Stimulated activated CD8-positive, alpha-beta memory T cell treated with anti-CD3 and anti-CD28 coated beads, Interleukin-12 subunit alpha, Interleukin-12 subunit beta, amount 100 ng/mL, for 4 hours (primary cell): ENCODE results near the gene CNTLN.
"Not testable (repeated sequence)": the region's sequence is repeated elsewhere in the genome, so short reads cannot be mapped to it uniquely, and the experiment has no call there.

Experiments
- DNase-seq: peaks from one replicate; pipeline ENCODE4 v3.0.0-alpha.2; 2020; ENCODE audit warnings: low read depth

The CNTLN gene

DNA sequence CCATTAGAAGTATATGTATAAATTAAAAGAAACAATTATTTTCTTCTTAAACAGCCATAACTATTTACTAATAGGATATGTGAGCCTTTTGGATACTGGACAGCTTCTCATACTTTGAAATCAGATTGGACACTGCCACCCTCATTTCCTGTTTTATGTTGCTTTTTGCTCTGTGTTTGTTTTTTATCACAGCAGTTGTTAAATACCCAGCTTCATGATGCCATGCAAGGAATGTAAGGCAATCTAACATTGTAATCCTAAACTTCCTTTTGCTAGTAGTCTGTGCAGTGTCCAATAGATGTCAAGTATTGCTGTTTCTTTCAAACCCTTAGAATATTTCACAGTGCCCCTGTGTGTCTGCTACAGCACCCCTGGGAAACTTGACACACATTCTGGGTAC, 56.2 kb downstream of the CNTLN start:
- no peak for DNase-seq

DNA sequence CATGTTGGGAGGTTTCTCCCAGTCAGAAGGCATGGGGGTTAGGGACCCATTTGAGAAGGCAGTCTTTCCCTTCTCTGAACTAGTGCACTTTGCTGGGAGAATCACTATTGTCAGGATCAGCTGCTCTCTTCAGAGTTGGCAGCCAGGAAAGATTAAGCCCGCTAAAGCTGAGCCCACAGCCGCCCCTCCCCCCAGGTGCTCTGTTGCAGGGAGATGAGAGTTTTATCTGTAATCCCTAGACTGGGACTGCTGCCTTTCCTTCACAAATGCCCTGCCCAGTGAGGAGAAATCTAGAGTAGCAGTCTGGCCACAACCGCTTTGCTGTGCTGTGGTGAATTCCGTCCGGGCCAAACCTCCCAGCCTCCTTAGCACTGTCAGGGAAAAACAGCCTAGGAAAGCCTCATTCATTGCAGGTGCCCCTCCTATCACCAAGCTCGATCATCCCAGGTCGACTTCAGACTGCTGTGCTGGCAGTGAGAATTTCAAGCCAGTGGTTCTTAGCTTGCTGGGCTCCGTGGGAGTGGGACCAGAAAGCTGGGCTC, 69.8 kb downstream of the CNTLN start:
- DNase-seq = no peak

- no peak for DNase-seq
Measured at GRCh38 chr9:17216011-17216410, 81.2 kb downstream of the CNTLN start.

DNA sequence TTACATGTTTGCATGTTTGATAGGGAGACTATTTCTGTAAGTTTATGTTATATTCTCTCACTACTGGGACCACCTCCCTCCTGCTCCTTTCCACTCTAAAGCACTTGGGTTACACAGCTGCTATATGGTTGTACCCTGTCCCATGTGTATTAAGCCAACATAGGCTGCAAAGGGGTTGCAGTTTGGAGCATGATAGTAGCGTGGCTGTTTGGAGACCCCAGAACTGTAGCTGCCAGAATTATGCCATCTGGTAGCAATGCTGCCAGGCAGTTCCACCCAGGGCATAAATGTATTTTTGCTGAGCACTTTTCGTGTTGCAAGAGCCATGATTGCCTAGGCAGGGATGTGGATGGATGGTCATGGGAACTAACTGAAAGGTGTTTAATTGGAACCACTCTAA, 81.8 kb downstream of the CNTLN start:
- DNase-seq = no peak

DNA sequence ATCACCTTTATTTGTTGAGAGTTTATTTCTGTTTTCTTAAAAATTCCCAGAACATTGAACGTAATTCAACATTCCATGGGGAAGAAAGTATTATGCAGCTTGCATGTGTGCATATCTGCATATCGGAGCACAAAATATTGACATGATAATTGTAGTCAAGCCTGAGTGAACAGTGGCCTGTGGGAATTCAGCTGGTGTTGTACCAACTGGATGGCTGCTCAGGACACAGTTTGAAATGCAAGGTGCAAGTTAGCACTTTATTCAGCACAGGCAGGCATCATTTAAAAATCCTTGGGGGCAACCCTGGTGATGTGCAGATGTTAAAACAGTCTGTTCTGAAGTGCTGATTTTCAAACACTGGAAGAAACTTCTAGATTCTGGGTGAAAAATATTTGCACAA, 82.4 kb downstream of the CNTLN start:
- no peak for DNase-seq

DNA sequence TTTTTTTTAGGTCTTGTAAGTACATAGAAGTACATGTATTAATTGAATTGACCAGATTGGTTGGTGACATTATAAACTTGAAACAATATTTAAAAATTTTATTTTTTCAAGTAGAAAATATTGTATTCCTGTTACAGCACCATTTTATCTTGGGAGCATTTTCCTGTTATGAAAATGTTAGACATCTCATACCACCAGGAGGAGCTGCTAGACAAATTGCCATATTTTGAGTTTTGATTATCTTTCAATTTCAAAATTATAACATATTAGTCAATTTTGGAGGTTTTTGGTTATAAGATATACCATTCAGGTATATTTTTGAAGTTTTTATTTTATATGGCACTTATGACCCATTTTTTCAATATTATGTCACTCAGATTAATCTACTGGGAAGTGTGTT, 84.4 kb downstream of the CNTLN start:
- no peak for DNase-seq

- no peak for DNase-seq
Measured at GRCh38 chr9:17222932-17223331, 88.1 kb downstream of the CNTLN start.

GRCh38 chr9:17225407-17225806, 90.6 kb downstream of the CNTLN start:
- no peak for DNase-seq

GRCh38 chr9:17229945-17230560, 95.2 kb downstream of the CNTLN start:
- DNase-seq = no peak

- DNase-seq = no peak
Measured at GRCh38 chr9:17230646-17231045, 95.8 kb downstream of the CNTLN start.

DNA sequence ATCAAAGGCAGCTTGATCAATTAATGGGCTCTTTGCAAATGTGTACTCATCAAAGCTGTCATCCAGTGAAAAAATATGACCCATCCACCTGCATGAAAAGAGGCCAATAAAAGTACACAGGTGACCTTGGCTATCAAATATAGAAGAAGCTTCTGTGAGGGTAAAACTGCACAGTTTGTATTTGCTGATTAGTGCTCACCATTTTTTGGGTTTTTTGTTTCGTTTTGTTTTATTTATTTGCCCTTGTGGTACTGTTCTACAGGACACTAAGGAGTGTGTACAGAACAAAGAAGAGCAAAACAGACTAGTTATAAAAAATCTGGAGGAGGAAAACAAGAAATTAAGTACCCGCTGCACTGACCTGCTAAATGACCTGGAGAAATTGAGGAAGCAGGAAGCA, 101.3 kb downstream of the CNTLN start:
- no peak for DNase-seq

GRCh38 chr9:17246770-17247169, 111.9 kb downstream of the CNTLN start:
- DNase-seq = no peak

GRCh38 chr9:17251100-17251499, 116.3 kb downstream of the CNTLN start:
- DNase-seq = no peak

GRCh38 chr9:17268531-17269188, 133.8 kb downstream of the CNTLN start:
- not testable (repeated sequence) for DNase-seq

DNA sequence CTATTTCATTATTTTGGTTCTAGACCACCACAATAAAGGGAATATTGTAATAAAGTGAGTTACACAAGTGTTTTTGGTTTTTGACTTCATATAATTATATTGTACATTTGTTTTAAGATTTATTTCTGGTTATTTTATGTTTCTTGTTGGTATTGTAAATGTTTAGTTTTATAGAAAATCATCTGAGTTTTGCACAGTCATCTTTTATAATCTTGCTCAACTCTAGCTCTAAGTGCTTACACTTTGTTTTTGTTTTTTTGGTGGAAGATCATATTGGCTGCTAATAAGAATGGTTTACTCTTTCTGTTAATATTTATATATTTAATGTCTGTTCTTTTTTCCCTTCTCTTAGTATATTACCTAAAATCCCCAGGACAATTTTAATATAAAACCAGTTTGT, 135.0 kb downstream of the CNTLN start:
- no peak for DNase-seq

DNA sequence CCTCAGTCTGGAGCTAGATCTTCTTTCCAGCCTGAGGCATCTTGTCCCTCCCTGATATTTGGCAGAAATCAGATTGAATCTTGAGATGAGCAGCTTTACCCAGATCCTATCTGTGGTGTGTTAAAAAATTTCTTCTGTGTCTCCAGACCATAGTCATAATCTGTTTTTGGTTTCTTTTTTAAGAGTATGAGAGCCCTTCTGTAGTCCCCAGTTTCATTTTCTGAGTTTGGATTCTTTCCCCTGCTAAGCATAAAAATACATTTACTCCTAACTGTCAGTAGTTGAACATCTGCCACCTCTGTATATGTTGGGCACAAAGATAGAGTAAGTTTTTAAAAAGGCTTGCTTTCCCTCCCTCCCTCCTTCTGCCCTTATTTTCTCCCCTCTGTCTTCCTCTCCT, 137.7 kb downstream of the CNTLN start:
- no peak for DNase-seq

DNA sequence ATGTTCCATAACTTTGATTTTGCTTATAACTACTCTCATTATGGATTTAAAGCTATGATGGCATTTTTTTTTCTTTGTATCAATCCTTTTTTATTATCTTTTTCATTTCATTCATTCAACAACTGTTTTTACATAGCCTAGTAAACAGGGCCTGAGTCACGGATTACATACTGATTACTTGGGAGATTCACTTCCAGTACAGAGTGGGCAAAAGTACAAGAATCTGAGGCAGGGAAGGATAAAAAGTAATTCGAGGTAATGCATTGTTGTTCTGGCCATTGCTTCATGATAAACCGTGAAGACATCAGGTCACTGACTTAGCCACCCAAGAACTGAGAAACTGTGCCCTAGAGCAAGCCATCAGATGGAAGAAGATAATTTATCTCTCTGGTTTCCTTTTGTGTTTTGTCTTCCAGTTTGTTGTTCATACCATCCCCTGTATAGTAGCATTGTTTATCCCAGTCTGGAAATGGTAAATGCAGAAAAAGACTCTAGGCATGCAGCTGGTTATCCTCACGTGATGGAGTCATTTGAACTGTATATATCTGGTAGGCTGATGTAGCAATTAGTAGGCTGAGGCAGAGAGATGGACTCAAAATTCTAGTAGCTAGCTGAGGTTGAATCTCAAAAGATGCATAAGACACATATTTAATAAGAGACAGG, 145.6 kb downstream of the CNTLN start:
- no peak for DNase-seq

- DNase-seq = not testable (repeated sequence)
Measured at GRCh38 chr9:17290673-17291072, 155.8 kb downstream of the CNTLN start.

GRCh38 chr9:17291766-17292165, 156.9 kb downstream of the CNTLN start:
- no peak for DNase-seq

- DNase-seq = no peak
Measured at GRCh38 chr9:17293685-17294084, 158.8 kb downstream of the CNTLN start.

DNA sequence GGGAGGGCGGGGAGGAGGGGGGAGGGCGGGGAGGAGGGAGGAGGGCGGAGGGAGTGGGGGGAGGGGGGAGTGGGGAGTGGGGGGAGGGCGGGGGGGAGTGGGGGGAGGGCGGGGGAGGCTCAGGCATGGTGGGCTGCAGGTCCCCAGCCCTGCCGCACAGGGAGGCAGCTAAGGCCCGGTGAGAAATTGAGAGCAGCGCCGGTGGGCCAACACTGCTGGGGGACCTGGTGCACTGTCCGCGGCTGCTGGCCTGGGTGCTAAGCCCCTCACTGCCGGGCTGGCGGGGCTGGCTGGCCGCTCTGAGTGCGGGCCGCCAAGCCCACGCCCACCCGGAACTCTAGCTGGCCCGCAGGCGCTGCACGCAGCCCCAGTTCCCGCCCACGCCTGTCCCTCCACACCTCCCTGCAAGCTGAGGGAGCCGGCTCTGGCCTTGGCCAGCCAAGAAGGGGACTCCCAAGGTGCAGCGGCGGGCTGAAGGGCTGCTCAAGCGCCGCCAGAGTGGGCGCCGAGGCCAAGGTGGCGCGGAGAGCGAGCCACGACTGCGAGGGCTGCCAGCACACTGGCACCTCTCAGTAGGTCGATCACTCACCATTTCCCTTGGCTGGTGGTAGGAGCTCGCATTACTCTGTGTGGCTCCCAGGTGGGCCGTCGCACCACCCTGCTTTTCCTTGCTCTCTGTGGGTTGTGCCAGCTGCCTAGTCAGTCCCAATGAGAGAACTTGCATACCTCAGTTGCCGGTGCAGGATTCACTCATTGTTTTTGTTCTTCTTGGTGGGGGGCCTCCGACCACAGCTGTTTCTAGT, 160.2 kb downstream of the CNTLN start:
- DNase-seq = no peak

DNA sequence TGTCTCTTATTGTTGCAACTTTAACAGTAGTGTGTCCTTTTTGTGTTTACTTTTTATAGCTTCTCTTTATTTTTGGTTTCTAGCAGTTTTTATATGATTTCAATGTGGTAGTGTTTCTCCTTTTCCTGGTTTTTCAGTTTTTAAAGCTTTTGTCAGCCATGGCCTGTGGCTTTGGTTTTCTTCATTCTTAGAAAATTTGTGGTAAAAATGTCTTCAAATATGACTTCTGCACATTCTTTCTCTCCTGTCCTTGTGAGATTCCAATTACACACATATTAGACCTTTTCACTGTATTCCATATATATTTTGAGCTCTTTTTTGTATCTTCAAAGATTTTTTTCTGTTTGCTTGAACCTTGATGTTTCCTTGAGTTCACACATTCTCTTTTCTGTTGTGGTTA, 180.5 kb downstream of the CNTLN start:
- DNase-seq = no peak
